Suprapubic skin (tissue), 4 donors: ENCODE results near the gene ARL8A. TPM values are rescaled to one million over a fixed set of nuclear protein-coding genes. Genes with fewer than 3 reads are reported as not detected.

ENCODE experiments used
- DNase-seq, 2 donors: peaks; one replicate each; pipeline ENCODE4 v3.0.0-alpha.2; 2019; ENCODE audit warnings: low spot score in 2 of 2
- H3K27ac ChIP-seq: fragments of 200-600 bp; sonication (generic); one replicate; pipeline ENCODE4 v1.5.1; 2019
- H3K27me3 ChIP-seq: fragments of 200-600 bp; sonication (generic); one replicate; pipeline ENCODE4 v1.5.1; 2019
- H3K36me3 ChIP-seq: fragments of 200-600 bp; sonication (generic); one replicate; pipeline ENCODE4 v1.5.1; 2019
- H3K4me1 ChIP-seq: fragments of 200-600 bp; sonication (generic); one replicate; pipeline ENCODE4 v1.5.1; 2019
- H3K4me3 ChIP-seq: fragments of 200-600 bp; sonication (generic); one replicate; pipeline ENCODE4 v1.5.1; 2019; ENCODE audit warnings: mild to moderate bottlenecking
- H3K9me3 ChIP-seq: fragments of 200-600 bp; sonication (generic); one replicate; pipeline ENCODE4 v1.5.1; 2019
- EP300 ChIP-seq: sonication (generic); formaldehyde crosslinking; IDR thresholded peaks from one replicate; pipeline ENCODE4 v1.6.1; 2017; ENCODE audit warnings: antibody characterized with exemption
- POLR2A ChIP-seq, 2 donors: fragments of 450-650 bp; IDR thresholded peaks; one replicate each; pipeline ENCODE4 v1.6.1; 2017; ENCODE audit warnings: antibody characterized with exemption in 2 of 2, mild to moderate bottlenecking in 2 of 2, moderate library complexity in 2 of 2
- POLR2AphosphoS5 ChIP-seq, 3 donors: sonication (generic); formaldehyde crosslinking; IDR thresholded peaks; one replicate each; pipeline ENCODE4 v1.6.1; 2017; ENCODE audit warnings: antibody characterized with exemption in 3 of 3
- WGBS: methylation state at CpG from one replicate; pipeline ENCODE4 v1.1.5; 2018; 5-methylcytosine and 5-hydroxymethylcytosine counted together
- total RNA-seq, 4 donors: library from RNA; depleted of rRNA; stranded (reverse); fragments of >200 nt; gene quantifications; one replicate each; pipeline ENCODE4 v1.1.0, GENCODE V29; 2016
- TF ChIP-seq, protein P1 (sequence below), 2 donors: fragments of 200-600 bp in 1 of 2; fragments of 450-650 bp in 1 of 2; sonication (generic) in 1 of 2; IDR thresholded peaks; one replicate each; pipeline ENCODE4 v1.5.1; 2016 to 2019; ENCODE audit warnings: antibody characterized with exemption in 2 of 2, mild to moderate bottlenecking in 1 of 2, moderate library complexity in 1 of 2

ARL8A gene
- total RNA-seq, 4 donors from 2014 or later, result 41.1 to 46.3 (median 43.0) TPM

GRCh38 chr1:202162418-202163280 lies 18.1 kb upstream of the ARL8A start:
- H3K9me3 ChIP-seq, result no peaks in the 10 kb centered on the region
- no peak overlapping the region for H3K27ac ChIP-seq
- no peak overlapping the region for H3K4me3 ChIP-seq
- WGBS, result 54% methylated on average over 11 of the region's 15 CpGs
- H3K4me1 ChIP-seq, result peaks cover 2% of the 10 kb centered on the region
- no peaks in the 10 kb centered on the region for H3K27me3 ChIP-seq
- no peaks in the 10 kb centered on the region for H3K36me3 ChIP-seq
- no peak for TF ChIP-seq EP300
- TF ChIP-seq, protein P1, sequence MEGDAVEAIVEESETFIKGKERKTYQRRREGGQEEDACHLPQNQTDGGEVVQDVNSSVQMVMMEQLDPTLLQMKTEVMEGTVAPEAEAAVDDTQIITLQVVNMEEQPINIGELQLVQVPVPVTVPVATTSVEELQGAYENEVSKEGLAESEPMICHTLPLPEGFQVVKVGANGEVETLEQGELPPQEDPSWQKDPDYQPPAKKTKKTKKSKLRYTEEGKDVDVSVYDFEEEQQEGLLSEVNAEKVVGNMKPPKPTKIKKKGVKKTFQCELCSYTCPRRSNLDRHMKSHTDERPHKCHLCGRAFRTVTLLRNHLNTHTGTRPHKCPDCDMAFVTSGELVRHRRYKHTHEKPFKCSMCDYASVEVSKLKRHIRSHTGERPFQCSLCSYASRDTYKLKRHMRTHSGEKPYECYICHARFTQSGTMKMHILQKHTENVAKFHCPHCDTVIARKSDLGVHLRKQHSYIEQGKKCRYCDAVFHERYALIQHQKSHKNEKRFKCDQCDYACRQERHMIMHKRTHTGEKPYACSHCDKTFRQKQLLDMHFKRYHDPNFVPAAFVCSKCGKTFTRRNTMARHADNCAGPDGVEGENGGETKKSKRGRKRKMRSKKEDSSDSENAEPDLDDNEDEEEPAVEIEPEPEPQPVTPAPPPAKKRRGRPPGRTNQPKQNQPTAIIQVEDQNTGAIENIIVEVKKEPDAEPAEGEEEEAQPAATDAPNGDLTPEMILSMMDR (IDR thresholded peaks at IDR 0.05), result no peak
- no peak for TF ChIP-seq POLR2AphosphoS5 (IDR thresholded peaks at IDR 0.05)
- no peak for TF ChIP-seq POLR2A (IDR thresholded peaks at IDR 0.05)
- no peak for DNase-seq

DNA sequence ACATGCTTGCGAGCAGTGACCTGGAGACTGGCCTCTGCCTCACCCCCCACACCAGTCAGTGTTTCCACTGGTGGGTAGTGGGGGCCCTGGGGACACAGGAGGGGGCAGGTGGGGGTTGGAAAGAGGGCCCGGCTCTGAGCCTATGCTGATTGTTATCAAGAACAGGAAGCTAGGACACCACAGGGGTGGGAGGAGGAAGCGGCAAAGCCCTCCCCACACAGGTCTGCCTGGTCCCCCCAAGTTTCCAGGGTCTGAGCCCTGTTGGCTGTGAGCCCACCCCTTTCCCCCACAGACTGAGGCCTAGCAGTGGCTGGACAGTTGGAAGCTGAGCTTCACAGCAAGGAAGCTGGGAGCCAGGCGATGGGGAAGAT lies 17.5 kb upstream of the ARL8A start:
- no peak for DNase-seq
- Histone ChIP-seq H3K27ac (no peak overlapping the region), H3K36me3 (no peaks in the 10 kb centered on the region), H3K9me3 (no peaks in the 10 kb centered on the region), H3K4me1 (no peaks in the 10 kb centered on the region), H3K27me3 (no peaks in the 10 kb centered on the region), H3K4me3 (no peak overlapping the region)
- no peak for TF ChIP-seq EP300
- WGBS, result 78% methylated on average over 4 of the region's 4 CpGs

DNA sequence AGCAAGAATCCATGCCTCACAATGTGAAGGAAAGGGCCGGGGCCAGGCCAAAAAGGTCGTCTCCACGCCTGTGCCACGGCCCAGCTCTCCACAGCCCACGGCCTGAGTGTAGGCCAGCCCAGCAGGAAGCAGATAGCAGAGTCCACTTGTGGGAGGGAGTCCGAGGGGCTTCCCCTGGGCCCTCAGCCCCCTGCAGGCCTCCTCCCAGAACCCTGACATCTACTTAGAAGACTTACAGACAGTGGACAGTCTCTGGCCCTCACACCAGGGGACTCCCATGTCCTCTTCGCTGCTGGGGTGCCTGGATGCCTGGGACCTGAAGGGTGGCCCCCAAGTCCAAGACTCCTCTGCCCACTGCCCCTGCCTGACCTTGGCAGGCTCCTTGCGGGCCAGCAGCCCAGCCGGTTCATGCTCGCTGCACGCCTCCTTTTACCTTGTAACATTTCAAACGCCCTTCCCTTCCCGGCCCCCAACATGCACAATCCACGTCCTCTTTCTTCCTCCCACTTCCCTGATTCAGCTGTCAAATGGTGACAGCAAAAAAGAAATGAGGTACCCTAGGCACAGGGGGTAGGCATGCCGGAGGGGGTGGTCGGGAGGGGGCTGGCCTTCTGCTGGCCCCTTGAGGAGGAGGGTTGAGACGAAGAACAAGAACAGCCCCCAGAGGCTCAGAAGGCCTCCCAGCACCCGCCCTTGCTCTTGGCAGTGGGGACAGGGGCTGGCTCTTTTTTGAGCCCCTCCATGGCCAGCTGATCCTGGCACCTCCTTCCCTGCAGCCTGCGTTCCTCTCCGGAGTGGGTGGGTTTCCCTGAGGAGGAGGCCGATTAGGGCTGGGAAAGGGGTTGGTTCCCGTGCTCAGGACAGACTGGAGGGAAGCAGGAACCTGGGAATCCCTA lies 16.9 kb upstream of the ARL8A start:
- no peak for DNase-seq
- Histone ChIP-seq H3K4me1 (no peaks in the 10 kb centered on the region), H3K36me3 (no peaks in the 10 kb centered on the region), H3K27me3 (no peaks in the 10 kb centered on the region), H3K4me3 (no peak overlapping the region), H3K9me3 (no peaks in the 10 kb centered on the region), H3K27ac (no peak overlapping the region)
- WGBS, result 70% methylated on average over 21 of the region's 22 CpGs
- TF ChIP-seq POLR2A (IDR thresholded peaks at IDR 0.05), result no peak
- TF ChIP-seq, protein P1 (IDR thresholded peaks at IDR 0.05), result no peak
- no peak for TF ChIP-seq POLR2AphosphoS5 (IDR thresholded peaks at IDR 0.05)
- no peak for TF ChIP-seq EP300

DNA sequence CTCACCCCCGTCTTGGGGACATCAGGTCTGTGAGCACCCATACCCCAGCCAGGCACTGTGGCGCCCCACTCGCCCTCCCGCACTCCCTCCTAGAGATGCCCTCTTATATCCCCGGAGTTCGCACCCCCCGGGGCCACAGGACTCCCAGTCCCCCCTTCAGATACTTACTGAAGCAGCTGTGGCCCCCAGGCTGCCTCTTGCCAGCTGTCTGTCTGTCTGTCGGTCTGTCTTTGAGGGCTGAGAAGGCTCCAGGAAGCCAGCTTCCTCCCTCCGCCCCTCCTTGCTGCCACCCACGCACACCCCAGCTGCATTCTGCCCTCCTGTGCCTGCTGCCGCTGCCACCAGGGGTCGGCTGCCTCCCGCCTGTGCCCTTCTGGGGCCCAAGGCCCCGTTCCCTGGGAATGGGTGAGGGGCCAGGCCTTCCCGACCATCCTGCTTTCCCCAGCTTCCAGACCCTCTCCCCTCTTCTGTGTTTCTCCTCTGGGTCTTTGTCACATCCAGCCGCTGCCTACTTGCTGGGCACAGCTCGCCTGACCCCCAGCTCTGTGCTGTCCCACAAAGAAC lies 15.9 kb upstream of the ARL8A start, which contains the start of gene PTPN7:
Gene PTPN7 (minus strand): TSS at position 226 of the 564 bp plus-strand sequence. CDS start 1,200 bp downstream, outside the sequence.
- 67% methylated on average over 15 of the region's 17 CpGs for WGBS
- no peaks in the 10 kb centered on the region for H3K9me3 ChIP-seq
- no peak for DNase-seq
- H3K4me3 ChIP-seq, result peak within 1 kb of the TSS; percentile 29
- peak within 1 kb of the TSS; percentile 25 for H3K27ac ChIP-seq
- H3K27me3 ChIP-seq, result no peaks in the 10 kb centered on the region
- no peaks in the 10 kb centered on the region for H3K36me3 ChIP-seq
- TF ChIP-seq POLR2A (IDR thresholded peaks at IDR 0.05), result no peak
- TF ChIP-seq, protein P1 (IDR thresholded peaks at IDR 0.05), result no peak
- TF ChIP-seq EP300, result no peak
- TF ChIP-seq POLR2AphosphoS5 (IDR thresholded peaks at IDR 0.05), result no peak
- peaks cover 1% of the 10 kb centered on the region for H3K4me1 ChIP-seq

- DNase-seq, result no peak
- WGBS, result 78% methylated on average over 12 of the region's 16 CpGs
- TF ChIP-seq, protein P1 (IDR thresholded peaks at IDR 0.05), result no peak
- TF ChIP-seq POLR2AphosphoS5 (IDR thresholded peaks at IDR 0.05) (no peak), EP300 (no peak), POLR2A (IDR thresholded peaks at IDR 0.05) (no peak)
- H3K9me3 ChIP-seq, result no peaks in the 10 kb centered on the region
- H3K36me3 ChIP-seq, result no peaks in the 10 kb centered on the region
- H3K27me3 ChIP-seq, result no peaks in the 10 kb centered on the region
- H3K27ac ChIP-seq, result peak overlapping the region; percentile 25
- peaks cover 8% of the 10 kb centered on the region for H3K4me1 ChIP-seq
- peak overlapping the region; percentile 29 for H3K4me3 ChIP-seq
These were observed 15.2 kb upstream of the ARL8A start for GRCh38 chr1:202159534-202160371.
